HepG2 (cell line): ENCODE data around the gene RPL18. TPM values are rescaled to one million over a fixed set of nuclear protein-coding genes. Genes with fewer than 3 reads are reported as not detected.

Source experiments
- ARID2 ChIP-seq: sonication (generic); formaldehyde crosslinking; IDR thresholded peaks from 2 replicates; pipeline ENCODE4 v1.8.1; 2022; ENCODE audit warnings: mild to moderate bottlenecking, missing genetic modification reagents, borderline replicate concordance
- CBFB ChIP-seq: sonication (generic); formaldehyde crosslinking; IDR thresholded peaks from 2 replicates; pipeline ENCODE4 v1.4.0; 2020; ENCODE audit warnings: missing genetic modification reagents
- CREM ChIP-seq, 2 experiments: sonication (generic) in 1 of 2; formaldehyde crosslinking in 1 of 2; IDR thresholded peaks; 2 replicates each; pipeline versions ENCODE4 v1.4.0 to v1.6.1; 2016 to 2020; ENCODE audit warnings: antibody characterized with exemption in 1 of 2, mild to moderate bottlenecking in 1 of 2, missing genetic modification reagents in 1 of 2
- DRAP1 ChIP-seq: IDR thresholded peaks from 2 replicates; pipeline ENCODE4 v1.6.1; 2016; ENCODE audit warnings: missing genetic modification reagents, missing compliant biosample characterization
- HMG20A ChIP-seq: IDR thresholded peaks from 2 replicates; pipeline ENCODE4 v1.6.1; 2016; ENCODE audit warnings: borderline replicate concordance
- KIAA2018 ChIP-seq: sonication (generic); formaldehyde crosslinking; IDR thresholded peaks from 2 replicates; pipeline ENCODE4 v1.5.0; 2020; ENCODE audit warnings: mild to moderate bottlenecking, missing genetic modification reagents, borderline replicate concordance
- KLF16 ChIP-seq, 2 experiments: sonication (generic) in 1 of 2; formaldehyde crosslinking in 1 of 2; IDR thresholded peaks; 2 replicates each; pipeline versions ENCODE4 v1.6.1 to v1.8.0; 2016 to 2023; ENCODE audit warnings: missing genetic modification reagents in 2 of 2, missing compliant biosample characterization in 1 of 2
- MTF1 ChIP-seq: sonication (generic); formaldehyde crosslinking; IDR thresholded peaks from 2 replicates; pipeline ENCODE4 v1.5.0; 2020; ENCODE audit warnings: missing genetic modification reagents
- POLR2G ChIP-seq: fragments of 200-400 bp; formaldehyde crosslinking; IDR thresholded peaks from 2 replicates; pipeline ENCODE4 v1.6.1; 2018; ENCODE audit warnings: mild to moderate bottlenecking, low read depth, low read length, moderate library complexity
- RARG ChIP-seq: sonication (generic); formaldehyde crosslinking; IDR thresholded peaks from 2 replicates; pipeline ENCODE4 v1.4.0; 2020; ENCODE audit warnings: low read depth, mild to moderate bottlenecking, missing genetic modification reagents
- SSRP1 ChIP-seq: IDR thresholded peaks from 2 replicates; pipeline ENCODE4 v1.6.1; 2016; ENCODE audit warnings: control low read depth
- polyA plus RNA-seq, 8 experiments: library from polyadenylated mRNA; depleted of rRNA in 3 of 8; stranded (reverse) in 7 of 8; unstranded in 1 of 8; fragments of >200 nt; fragmentation: Illumina TruSeq in 4 of 8; extraction: Trizol in 4 of 8; gene quantifications; 2 replicates each; pipeline versions ENCODE4 v1.2.1 to v1.2.3, GENCODE V29; 2011 to 2016; ENCODE audit warnings: low read depth in 4 of 8, missing spikeins in 1 of 8, mixed read lengths in 1 of 8; ENCODE audit not compliant: insufficient read depth in 1 of 8
- total RNA-seq, 5 experiments: library from RNA; depleted of rRNA; stranded (reverse); fragments of >200 nt; fragmentation: Illumina TruSeq; extraction: Trizol; gene quantifications; 2 replicates each; pipeline ENCODE4 v1.2.3, GENCODE V29; 2016; ENCODE audit warnings: low read depth in 1 of 5
- TF ChIP-seq, protein P1 (sequence below): sonication (generic); formaldehyde crosslinking; IDR thresholded peaks from 2 replicates; pipeline ENCODE4 v1.4.0; 2020; ENCODE audit warnings: mild to moderate bottlenecking, missing genetic modification reagents
- TF ChIP-seq, protein P2 (sequence below): sonication (generic); formaldehyde crosslinking; IDR thresholded peaks from 2 replicates; pipeline ENCODE4 v1.9.0; 2021; ENCODE audit warnings: missing genetic modification reagents, borderline replicate concordance

RPL18 gene
- total and polyA plus RNA-seq, 2 of the 13 experiments (the other 11 are each of a cell fraction or from before 2014, with no cell fraction given), result 1,485 to 1,639 TPM

DNA sequence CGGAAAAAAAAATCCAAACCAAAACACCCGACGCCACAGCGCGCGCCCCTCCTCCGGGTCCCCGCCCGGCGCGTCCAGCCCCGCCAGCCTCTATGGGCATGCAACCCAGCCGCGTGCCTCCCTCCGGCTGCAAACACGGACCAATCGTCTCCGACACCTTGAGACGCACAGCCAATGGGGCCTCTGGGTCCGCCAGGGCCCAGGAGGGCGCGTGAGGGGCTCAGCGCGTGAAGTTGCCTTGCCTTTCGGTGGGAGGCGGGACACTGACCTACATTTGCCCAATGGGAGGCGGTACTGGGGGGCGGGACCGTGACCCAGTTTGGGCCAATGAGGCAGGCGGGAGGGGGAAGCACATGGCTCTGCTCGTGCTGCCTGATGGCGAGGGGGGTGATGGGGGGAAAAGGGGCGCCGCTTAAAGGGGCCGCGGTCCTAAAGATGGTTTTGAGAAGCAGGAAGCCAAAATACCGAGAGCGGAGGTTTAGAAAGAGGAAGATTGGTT is 18.5 kb upstream of the RPL18 start (continued):
- no peak for TF ChIP-seq ARID2 (CRISPR knock-in tag)
- TF ChIP-seq KIAA2018 (CRISPR knock-in tag), result no peak
- TF ChIP-seq SSRP1, result no peak
- no peak for TF ChIP-seq CBFB (CRISPR knock-in tag)
- no peak for TF ChIP-seq MTF1
- 0 out of 2 replicates have a peak, but pooled peaks have one; percentile 12 for TF ChIP-seq HMG20A
- TF ChIP-seq, protein P1, sequence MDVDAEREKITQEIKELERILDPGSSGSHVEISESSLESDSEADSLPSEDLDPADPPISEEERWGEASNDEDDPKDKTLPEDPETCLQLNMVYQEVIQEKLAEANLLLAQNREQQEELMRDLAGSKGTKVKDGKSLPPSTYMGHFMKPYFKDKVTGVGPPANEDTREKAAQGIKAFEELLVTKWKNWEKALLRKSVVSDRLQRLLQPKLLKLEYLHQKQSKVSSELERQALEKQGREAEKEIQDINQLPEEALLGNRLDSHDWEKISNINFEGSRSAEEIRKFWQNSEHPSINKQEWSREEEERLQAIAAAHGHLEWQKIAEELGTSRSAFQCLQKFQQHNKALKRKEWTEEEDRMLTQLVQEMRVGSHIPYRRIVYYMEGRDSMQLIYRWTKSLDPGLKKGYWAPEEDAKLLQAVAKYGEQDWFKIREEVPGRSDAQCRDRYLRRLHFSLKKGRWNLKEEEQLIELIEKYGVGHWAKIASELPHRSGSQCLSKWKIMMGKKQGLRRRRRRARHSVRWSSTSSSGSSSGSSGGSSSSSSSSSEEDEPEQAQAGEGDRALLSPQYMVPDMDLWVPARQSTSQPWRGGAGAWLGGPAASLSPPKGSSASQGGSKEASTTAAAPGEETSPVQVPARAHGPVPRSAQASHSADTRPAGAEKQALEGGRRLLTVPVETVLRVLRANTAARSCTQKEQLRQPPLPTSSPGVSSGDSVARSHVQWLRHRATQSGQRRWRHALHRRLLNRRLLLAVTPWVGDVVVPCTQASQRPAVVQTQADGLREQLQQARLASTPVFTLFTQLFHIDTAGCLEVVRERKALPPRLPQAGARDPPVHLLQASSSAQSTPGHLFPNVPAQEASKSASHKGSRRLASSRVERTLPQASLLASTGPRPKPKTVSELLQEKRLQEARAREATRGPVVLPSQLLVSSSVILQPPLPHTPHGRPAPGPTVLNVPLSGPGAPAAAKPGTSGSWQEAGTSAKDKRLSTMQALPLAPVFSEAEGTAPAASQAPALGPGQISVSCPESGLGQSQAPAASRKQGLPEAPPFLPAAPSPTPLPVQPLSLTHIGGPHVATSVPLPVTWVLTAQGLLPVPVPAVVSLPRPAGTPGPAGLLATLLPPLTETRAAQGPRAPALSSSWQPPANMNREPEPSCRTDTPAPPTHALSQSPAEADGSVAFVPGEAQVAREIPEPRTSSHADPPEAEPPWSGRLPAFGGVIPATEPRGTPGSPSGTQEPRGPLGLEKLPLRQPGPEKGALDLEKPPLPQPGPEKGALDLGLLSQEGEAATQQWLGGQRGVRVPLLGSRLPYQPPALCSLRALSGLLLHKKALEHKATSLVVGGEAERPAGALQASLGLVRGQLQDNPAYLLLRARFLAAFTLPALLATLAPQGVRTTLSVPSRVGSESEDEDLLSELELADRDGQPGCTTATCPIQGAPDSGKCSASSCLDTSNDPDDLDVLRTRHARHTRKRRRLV (CRISPR knock-in tag), result peak; percentile 64; the same call in 1 of the 2 replicates
- TF ChIP-seq, protein P2, sequence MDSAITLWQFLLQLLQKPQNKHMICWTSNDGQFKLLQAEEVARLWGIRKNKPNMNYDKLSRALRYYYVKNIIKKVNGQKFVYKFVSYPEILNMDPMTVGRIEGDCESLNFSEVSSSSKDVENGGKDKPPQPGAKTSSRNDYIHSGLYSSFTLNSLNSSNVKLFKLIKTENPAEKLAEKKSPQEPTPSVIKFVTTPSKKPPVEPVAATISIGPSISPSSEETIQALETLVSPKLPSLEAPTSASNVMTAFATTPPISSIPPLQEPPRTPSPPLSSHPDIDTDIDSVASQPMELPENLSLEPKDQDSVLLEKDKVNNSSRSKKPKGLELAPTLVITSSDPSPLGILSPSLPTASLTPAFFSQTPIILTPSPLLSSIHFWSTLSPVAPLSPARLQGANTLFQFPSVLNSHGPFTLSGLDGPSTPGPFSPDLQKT (CRISPR knock-in tag), result no peak
- TF ChIP-seq KLF16 (CRISPR knock-in tag; IDR thresholded peaks at IDR 0.05), result peak; percentile 63 to 89; a peak in 3 of 4 replicates
- TF ChIP-seq DRAP1 (CRISPR knock-in tag), result peak; percentile 80
- TF ChIP-seq CREM (IDR thresholded peaks at IDR 0.05), result peak; percentile 34
- TF ChIP-seq CREM (CRISPR knock-in tag; IDR thresholded peaks at IDR 0.05), result no peak
- TF ChIP-seq RARG (CRISPR knock-in tag), result no peak
- TF ChIP-seq POLR2G, result no peak
